ENCODE results near the gene H6PD. TPM values are rescaled to one million over a fixed set of nuclear protein-coding genes. Genes with fewer than 3 reads are reported as not detected.
A peak's percentile ranks its signal among the peaks of the same experiment; 100 is the strongest.

The H6PD gene
- total RNA-seq, 2 experiments from 2014 or later: 13.2 to 13.5 TPM

DNA sequence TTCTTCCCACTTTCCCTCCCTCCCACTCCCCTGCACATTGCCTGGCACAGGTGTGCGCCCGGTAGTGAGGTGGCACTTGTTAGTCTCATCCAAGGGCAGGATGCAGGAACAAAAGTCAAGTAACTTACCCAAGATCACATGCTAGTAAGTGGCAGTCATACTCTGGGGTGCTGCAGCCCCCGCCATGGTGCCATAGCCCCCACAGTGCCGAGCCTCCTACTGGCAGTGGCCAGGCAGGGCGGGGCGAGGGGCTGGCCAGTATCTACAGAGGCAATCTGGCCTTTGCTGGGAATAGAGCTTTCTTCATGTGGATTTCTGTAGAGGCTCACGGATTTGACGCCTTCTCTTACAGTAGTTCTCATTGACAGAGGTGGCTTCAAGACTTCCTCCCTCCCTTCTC, 26.9 kb downstream of the H6PD start:
- no peak for DNase-seq
- no peaks in the 10 kb centered on the region for H3K27me3 Mint-ChIP-seq
- H3K36me3 Mint-ChIP-seq: peaks cover 30% of the 10 kb centered on the region
- H3K4me3 Mint-ChIP-seq: no peak overlapping the region
- no peak overlapping the region for H3K27ac Mint-ChIP-seq
- CTCF ChIA-PET: no interaction called here
- peak; percentile 16 for ATAC-seq
- H3K4me1 Mint-ChIP-seq: no peaks in the 10 kb centered on the region
- peaks cover 24% of the 10 kb centered on the region for H3K9me3 Mint-ChIP-seq (ENCODE audit: low read depth)

DNA sequence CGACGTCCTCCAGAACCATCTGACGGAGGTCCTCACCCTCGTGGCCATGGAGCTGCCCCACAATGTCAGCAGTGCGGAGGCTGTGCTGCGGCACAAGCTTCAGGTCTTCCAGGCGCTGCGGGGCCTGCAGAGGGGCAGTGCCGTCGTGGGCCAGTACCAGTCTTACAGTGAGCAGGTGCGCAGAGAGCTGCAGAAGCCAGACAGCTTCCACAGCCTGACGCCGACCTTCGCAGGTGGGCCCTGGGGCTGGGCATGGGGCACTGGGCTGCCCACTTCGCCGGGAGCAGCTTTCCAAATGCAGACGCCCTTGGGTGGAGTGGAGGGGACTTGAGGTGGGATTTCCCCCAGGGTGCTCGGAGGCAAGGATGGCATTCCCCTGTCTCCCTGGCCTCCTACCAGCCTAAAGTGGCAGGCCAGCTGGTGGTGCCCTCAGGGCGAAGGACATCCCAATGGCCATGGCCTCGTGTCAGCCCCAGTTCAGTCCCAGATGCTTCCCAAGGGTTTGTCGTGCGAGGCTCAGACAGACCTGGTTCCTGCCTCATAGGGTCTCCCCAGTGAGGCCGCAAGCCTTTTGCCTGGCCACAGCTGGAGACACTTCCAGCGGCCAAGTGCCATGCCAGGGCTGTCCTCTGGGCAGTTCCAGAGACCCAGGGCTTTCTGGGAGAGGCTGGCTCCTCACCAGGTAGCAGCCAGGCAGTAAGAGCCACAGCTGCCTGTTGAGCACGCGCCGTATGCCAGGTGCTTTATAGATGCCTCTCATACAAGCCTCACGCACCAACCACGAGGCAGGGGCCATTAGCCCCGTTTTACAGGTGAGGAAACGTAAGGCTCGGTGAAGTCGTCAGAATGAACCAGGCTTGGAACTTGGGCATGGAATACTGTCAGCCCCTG, 27.8 kb downstream of the H6PD start:
- no peak overlapping the region for H3K27ac Mint-ChIP-seq
- H3K27me3 Mint-ChIP-seq: no peaks in the 10 kb centered on the region
- no peak overlapping the region for H3K4me3 Mint-ChIP-seq
- peaks cover 5% of the 10 kb centered on the region for H3K4me1 Mint-ChIP-seq
- CTCF ChIA-PET: interaction anchor here (1.0 kb wide), 1 partner anchor 229 kb away, joined by 5 read pairs; no protein-coding TSS in a partner anchor
- DNase-seq (no peak), ATAC-seq (no peak)
- H3K36me3 Mint-ChIP-seq: peaks cover 30% of the 10 kb centered on the region
- H3K9me3 Mint-ChIP-seq (ENCODE audit: low read depth): peaks cover 24% of the 10 kb centered on the region

- H3K9me3 Mint-ChIP-seq (ENCODE audit: low read depth): peaks cover 20% of the 10 kb centered on the region
- H3K4me3 Mint-ChIP-seq: no peak overlapping the region
- ATAC-seq (no peak), DNase-seq (no peak)
- peaks cover 7% of the 10 kb centered on the region for H3K4me1 Mint-ChIP-seq
- peaks cover 23% of the 10 kb centered on the region for H3K36me3 Mint-ChIP-seq
- CTCF ChIA-PET: interaction anchor here (1.0 to 7.3 kb wide), 2 partner anchors 13 to 192 kb away, joined by 3 to 64 read pairs; no protein-coding TSS in a partner anchor
- H3K27me3 Mint-ChIP-seq: no peaks in the 10 kb centered on the region
- no peak overlapping the region for H3K27ac Mint-ChIP-seq
Observed at GRCh38 chr1:9263276-9263855, 28.8 kb downstream of the H6PD start.

GRCh38 chr1:9263984-9264872, 29.7 kb downstream of the H6PD start:
- Mint-ChIP-seq H3K27me3 (no peaks in the 10 kb centered on the region), H3K36me3 (peaks cover 17% of the 10 kb centered on the region), H3K27ac (no peak overlapping the region), H3K4me1 (peaks cover 7% of the 10 kb centered on the region), H3K4me3 (no peak overlapping the region), H3K9me3 (ENCODE audit: low read depth) (peaks cover 14% of the 10 kb centered on the region)
- DNase-seq (no peak), ATAC-seq (no peak)
- CTCF ChIA-PET: interaction anchor here (1.0 to 7.3 kb wide), 3 partner anchors 14 to 226 kb away, joined by 3 to 84 read pairs (median 64); no protein-coding TSS in a partner anchor

GRCh38 chr1:9265037-9265436, 30.5 kb downstream of the H6PD start:
- H3K36me3 Mint-ChIP-seq: peaks cover 9% of the 10 kb centered on the region
- no peak for ATAC-seq
- peaks cover 7% of the 10 kb centered on the region for H3K4me1 Mint-ChIP-seq
- H3K4me3 Mint-ChIP-seq: no peak overlapping the region
- DNase-seq: no peak
- CTCF ChIA-PET: interaction anchor here (0.9 to 7.3 kb wide), 4 partner anchors 24 to 226 kb away, joined by 4 to 84 read pairs (median 50); no protein-coding TSS in a partner anchor
- no peaks in the 10 kb centered on the region for H3K27me3 Mint-ChIP-seq
- H3K27ac Mint-ChIP-seq: no peak overlapping the region
- H3K9me3 Mint-ChIP-seq (ENCODE audit: low read depth): peaks cover 6% of the 10 kb centered on the region

- H3K36me3 Mint-ChIP-seq: peaks cover 2% of the 10 kb centered on the region
- no peaks in the 10 kb centered on the region for H3K27me3 Mint-ChIP-seq
- H3K4me1 Mint-ChIP-seq: peaks cover 7% of the 10 kb centered on the region
- ATAC-seq: no peak
- H3K27ac Mint-ChIP-seq: no peak overlapping the region
- no peak for DNase-seq
- no peak overlapping the region for H3K4me3 Mint-ChIP-seq
- H3K9me3 Mint-ChIP-seq (ENCODE audit: low read depth): no peaks in the 10 kb centered on the region
- CTCF ChIA-PET: interaction anchor here (0.6 to 7.3 kb wide), 5 partner anchors 23 to 321 kb away, joined by 3 to 84 read pairs (median 37); no protein-coding TSS in a partner anchor
Observed at GRCh38 chr1:9265968-9266367, 31.4 kb downstream of the H6PD start.

DNA sequence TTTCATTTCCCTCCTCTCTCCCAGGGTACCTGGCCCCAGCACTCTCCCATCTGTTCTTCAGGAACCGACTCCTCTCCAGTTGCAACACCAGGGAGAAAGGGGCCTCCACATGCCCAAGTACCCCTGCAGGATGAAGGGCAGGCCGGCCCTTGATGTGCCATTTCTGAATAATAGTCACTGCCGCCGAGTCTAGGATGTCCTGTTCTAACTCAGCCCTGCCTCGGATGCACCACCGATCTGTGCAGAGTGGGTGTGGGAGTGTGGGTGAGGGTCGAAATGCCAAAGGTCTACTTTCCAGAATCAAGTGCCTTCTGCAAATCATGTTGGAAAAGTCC, 32.7 kb downstream of the H6PD start:
- CTCF ChIA-PET: interaction anchor here (0.6 to 7.3 kb wide), 33 partner anchors 8 to 349 kb away, joined by 3 to 84 read pairs (median 4); no protein-coding TSS in a partner anchor
- Mint-ChIP-seq H3K36me3 (no peaks in the 10 kb centered on the region), H3K27ac (no peak overlapping the region), H3K27me3 (no peaks in the 10 kb centered on the region), H3K9me3 (ENCODE audit: low read depth) (no peaks in the 10 kb centered on the region), H3K4me3 (no peak overlapping the region), H3K4me1 (peaks cover 7% of the 10 kb centered on the region)
- DNase-seq (no peak), ATAC-seq (no peak)

- DNase-seq (no peak), ATAC-seq (no peak)
- Mint-ChIP-seq H3K4me1 (peaks cover 7% of the 10 kb centered on the region), H3K36me3 (no peaks in the 10 kb centered on the region), H3K9me3 (ENCODE audit: low read depth) (no peaks in the 10 kb centered on the region), H3K4me3 (no peak overlapping the region), H3K27ac (no peak overlapping the region), H3K27me3 (no peaks in the 10 kb centered on the region)
- CTCF ChIA-PET: interaction anchor here (0.6 to 7.3 kb wide), 11 partner anchors 8 to 307 kb away, joined by 3 to 84 read pairs (median 8); no protein-coding TSS in a partner anchor
Observed at GRCh38 chr1:9267827-9268581, 33.4 kb downstream of the H6PD start.

DNA sequence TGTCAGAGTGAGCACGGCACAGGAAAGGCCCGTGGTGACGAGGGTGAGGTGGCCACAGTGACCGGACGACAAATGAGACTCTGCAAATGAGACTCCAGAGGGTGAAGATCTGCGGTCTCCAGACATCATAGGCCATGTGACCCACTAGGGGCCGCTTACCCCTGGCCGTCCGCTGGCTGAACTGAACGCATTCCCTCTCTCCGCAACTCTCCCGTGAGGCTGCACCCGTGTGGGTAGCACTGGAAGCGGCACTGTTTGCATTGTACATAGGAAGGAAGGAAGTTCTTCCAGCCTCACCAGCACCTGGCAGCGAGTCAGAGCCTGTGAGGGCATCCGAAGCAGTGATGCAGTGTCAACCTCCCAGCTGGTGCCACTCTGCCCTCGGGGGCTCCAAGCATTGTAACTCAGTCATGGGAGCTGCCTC, 34.5 kb downstream of the H6PD start:
- Mint-ChIP-seq H3K4me1 (peaks cover 7% of the 10 kb centered on the region), H3K4me3 (no peak overlapping the region), H3K27me3 (no peaks in the 10 kb centered on the region), H3K9me3 (ENCODE audit: low read depth) (no peaks in the 10 kb centered on the region), H3K27ac (no peak overlapping the region), H3K36me3 (no peaks in the 10 kb centered on the region)
- CTCF ChIA-PET: interaction anchor here (1.5 to 7.3 kb wide), 6 partner anchors 13 to 228 kb away, joined by 4 to 84 read pairs (median 24); no protein-coding TSS in a partner anchor
- no peak for ATAC-seq
- no peak for DNase-seq

- CTCF ChIA-PET: interaction anchor here (1.5 to 7.3 kb wide), 5 partner anchors 12 to 227 kb away, joined by 4 to 84 read pairs (median 20); no protein-coding TSS in a partner anchor
- H3K4me1 Mint-ChIP-seq: peaks cover 8% of the 10 kb centered on the region
- DNase-seq (no peak), ATAC-seq (no peak)
- no peak overlapping the region for H3K27ac Mint-ChIP-seq
- no peaks in the 10 kb centered on the region for H3K36me3 Mint-ChIP-seq
- no peaks in the 10 kb centered on the region for H3K27me3 Mint-ChIP-seq
- H3K9me3 Mint-ChIP-seq (ENCODE audit: low read depth): no peaks in the 10 kb centered on the region
- H3K4me3 Mint-ChIP-seq: no peak overlapping the region
Observed at GRCh38 chr1:9269721-9270120, 35.1 kb downstream of the H6PD start.

DNA sequence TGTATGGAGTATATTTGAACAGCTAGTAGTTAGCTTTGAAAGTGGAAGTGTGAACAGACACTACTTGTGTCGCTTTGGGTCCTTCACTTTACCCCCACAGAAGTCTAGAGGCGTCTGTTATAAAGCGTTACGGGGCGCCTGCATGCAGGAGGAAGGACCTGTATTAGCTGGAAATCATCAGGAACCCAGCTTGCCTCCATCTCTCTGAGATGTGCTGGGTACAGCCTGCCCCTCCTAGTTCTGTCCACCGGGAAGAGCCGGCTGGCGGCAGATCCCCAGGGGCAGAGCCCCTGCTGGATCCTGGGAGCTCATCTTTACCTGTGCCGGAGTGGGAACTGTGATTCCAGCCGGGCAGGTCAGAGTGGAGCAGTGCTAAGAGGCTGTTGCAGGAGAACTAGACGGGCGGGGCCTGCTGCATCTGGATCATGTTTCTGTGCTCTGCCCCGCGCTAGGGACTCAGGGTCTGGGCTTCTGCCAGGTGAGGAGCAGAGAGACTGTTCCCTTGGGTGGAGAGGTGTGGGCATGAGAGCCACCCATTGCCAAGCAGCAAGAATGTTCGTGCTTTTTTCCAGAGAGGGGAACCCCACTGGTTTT, 35.8 kb downstream of the H6PD start:
- Mint-ChIP-seq H3K27ac (no peak overlapping the region), H3K9me3 (ENCODE audit: low read depth) (no peaks in the 10 kb centered on the region), H3K36me3 (no peaks in the 10 kb centered on the region), H3K4me1 (peaks cover 15% of the 10 kb centered on the region), H3K4me3 (no peak overlapping the region), H3K27me3 (peaks cover 5% of the 10 kb centered on the region)
- CTCF ChIA-PET: interaction anchor here (1.5 to 7.3 kb wide), 5 partner anchors 12 to 226 kb away, joined by 4 to 84 read pairs (median 20); no protein-coding TSS in a partner anchor
- no peak for ATAC-seq
- no peak for DNase-seq

- Mint-ChIP-seq H3K36me3 (no peaks in the 10 kb centered on the region), H3K4me1 (peaks cover 24% of the 10 kb centered on the region), H3K27ac (no peak overlapping the region), H3K27me3 (peaks cover 6% of the 10 kb centered on the region), H3K9me3 (ENCODE audit: low read depth) (no peaks in the 10 kb centered on the region), H3K4me3 (no peak overlapping the region)
- ATAC-seq: no peak
- DNase-seq: no peak
- CTCF ChIA-PET: interaction anchor here (3.5 kb wide), 1 partner anchor 18 kb away, joined by 20 read pairs; no protein-coding TSS in a partner anchor
Observed at GRCh38 chr1:9271283-9271682, 36.7 kb downstream of the H6PD start.

All from activated CD8-positive, alpha-beta memory T cell treated with anti-CD3 and anti-CD28 coated beads, Interleukin-2, amount 10 ng/mL, durations not matched to agents 7 days and 5 days (primary cell).